Measurements from ENCODE around the gene CPLANE2.
"Not testable (repeated sequence)": the region's sequence is repeated elsewhere in the genome, so short reads cannot be mapped to it uniquely, and the experiment has no call there.

CPLANE2 gene

DNA sequence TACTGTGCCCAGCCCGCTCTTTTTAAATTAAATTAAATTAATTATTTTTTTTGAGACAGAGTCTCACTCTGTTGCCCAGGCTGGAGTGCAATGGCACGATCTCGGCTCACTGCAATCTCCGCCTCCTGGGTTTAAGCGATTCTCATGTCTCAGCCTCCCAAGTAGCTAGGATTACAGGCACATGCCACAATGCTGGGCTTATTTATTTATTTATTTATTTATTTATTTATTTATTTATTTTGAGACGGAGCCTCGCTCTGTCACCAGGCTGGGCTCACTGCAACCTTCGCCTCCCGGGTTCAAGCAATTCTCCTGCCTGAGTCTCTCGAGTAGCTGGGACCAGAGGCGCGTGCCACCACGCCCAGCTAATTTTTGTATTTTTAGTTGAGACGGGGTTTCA lies 14.3 kb downstream of the CPLANE2 start:
- not testable (repeated sequence) for H3K36me3 ChIP-seq (ENCODE audit: insufficient read depth, low read length); H3K4me1 ChIP-seq (ENCODE audit: insufficient read depth, low read length); H3K4me3 ChIP-seq (ENCODE audit: low read depth in 1 of 2, low read length in 2 of 2); H3K9ac ChIP-seq (ENCODE audit: low read length); H3K27ac ChIP-seq (ENCODE audit: low read depth, low read length); H3K9me3 ChIP-seq (ENCODE audit: low read length)
- H3K27me3 ChIP-seq (ENCODE audit: control insufficient read depth in 1 of 2, insufficient read depth in 2 of 2, low read length in 2 of 2): peaks cover 17 to 21% of the 10 kb centered on the region in 2 donors

DNA sequence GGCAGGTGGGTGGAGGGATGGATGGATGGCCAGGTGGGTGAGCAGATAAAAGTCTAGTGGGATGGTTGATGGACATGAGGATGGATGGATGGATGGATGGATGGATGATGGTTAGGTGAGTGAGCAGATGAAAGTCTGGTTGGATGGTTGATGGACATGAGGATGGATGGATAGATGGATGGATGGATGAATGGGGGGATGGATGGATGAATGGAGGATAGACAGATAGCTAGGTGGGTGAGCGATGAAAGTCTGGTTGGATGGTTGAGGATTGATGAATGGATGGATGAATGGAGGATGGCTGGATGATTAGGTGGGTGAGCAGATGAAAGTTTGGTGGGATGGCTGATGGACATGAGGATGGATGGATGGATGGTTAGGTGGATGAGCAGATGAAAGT lies 15.5 kb downstream of the CPLANE2 start:
- peaks cover 6 to 8% of the 10 kb centered on the region in 2 donors for H3K27me3 ChIP-seq (ENCODE audit: control insufficient read depth in 1 of 2, insufficient read depth in 2 of 2, low read length in 2 of 2)
- no peaks in the 10 kb centered on the region for H3K9me3 ChIP-seq (ENCODE audit: low read length)
- H3K4me1 ChIP-seq (ENCODE audit: insufficient read depth, low read length): peaks cover 6% of the 10 kb centered on the region
- H3K4me3 ChIP-seq (ENCODE audit: low read depth in 1 of 2, low read length in 2 of 2): no peak overlapping the region
- H3K27ac ChIP-seq (ENCODE audit: low read depth, low read length): no peak overlapping the region
- H3K36me3 ChIP-seq (ENCODE audit: insufficient read depth, low read length): no peaks in the 10 kb centered on the region
- H3K9ac ChIP-seq (ENCODE audit: low read length): no peak overlapping the region

DNA sequence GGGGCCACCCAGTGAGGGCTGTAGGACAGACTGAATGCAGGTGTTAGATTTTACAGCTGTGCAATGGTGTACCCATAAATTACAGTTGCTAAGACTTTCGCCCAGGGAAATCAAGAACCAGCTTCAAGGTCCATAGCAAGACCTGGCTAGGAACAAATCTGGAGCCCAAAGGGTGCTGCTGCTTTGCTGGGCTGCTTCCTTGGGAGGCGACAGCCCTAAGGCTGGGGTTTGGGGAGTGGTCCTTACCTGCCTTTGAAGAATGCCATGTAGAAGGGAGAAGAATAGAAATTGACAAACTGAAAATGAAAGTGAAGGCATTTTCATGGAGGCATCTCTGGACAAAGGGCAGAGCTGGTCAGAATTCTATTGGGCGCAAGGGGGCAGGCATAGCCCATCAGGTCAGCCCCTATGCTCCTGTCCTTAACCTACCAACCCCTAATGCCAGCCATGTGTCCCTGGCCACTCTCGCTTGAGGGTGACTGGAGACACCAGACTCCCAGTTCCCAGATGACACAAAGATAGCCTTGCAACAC lies 16.9 kb downstream of the CPLANE2 start:
- Histone ChIP-seq H3K4me3 (ENCODE audit: low read depth in 1 of 2, low read length in 2 of 2) (no peak overlapping the region), H3K27me3 (ENCODE audit: control insufficient read depth in 1 of 2, insufficient read depth in 2 of 2, low read length in 2 of 2) (no peaks in the 10 kb centered on the region), H3K9ac (ENCODE audit: low read length) (no peak overlapping the region), H3K9me3 (ENCODE audit: low read length) (no peaks in the 10 kb centered on the region), H3K36me3 (ENCODE audit: insufficient read depth, low read length) (no peaks in the 10 kb centered on the region), H3K4me1 (ENCODE audit: insufficient read depth, low read length) (peaks cover 15% of the 10 kb centered on the region), H3K27ac (ENCODE audit: low read depth, low read length) (no peak overlapping the region)

DNA sequence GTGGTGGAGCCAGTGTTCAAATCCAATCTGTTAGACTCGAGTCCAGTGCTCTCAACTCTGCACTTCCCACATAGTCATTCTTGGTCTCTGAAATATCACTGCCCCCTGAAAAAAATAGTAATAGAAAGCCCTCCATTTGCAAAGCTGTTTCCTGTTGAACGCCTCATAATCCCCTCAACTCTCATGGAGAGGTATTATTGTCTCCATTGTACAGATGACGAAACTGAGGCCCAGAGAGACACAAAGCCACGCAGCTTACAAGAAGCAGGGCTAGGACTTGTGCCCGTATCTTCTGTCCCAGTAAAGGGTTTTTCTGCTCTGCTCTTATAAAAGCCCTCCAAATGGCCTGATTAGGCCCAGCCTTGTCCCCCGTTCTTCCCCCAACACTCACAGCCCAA lies 18.3 kb downstream of the CPLANE2 start:
- Histone ChIP-seq H3K4me3 (ENCODE audit: low read depth in 1 of 2, low read length in 2 of 2) (no peak overlapping the region), H3K27ac (ENCODE audit: low read depth, low read length) (no peak overlapping the region)

DNA sequence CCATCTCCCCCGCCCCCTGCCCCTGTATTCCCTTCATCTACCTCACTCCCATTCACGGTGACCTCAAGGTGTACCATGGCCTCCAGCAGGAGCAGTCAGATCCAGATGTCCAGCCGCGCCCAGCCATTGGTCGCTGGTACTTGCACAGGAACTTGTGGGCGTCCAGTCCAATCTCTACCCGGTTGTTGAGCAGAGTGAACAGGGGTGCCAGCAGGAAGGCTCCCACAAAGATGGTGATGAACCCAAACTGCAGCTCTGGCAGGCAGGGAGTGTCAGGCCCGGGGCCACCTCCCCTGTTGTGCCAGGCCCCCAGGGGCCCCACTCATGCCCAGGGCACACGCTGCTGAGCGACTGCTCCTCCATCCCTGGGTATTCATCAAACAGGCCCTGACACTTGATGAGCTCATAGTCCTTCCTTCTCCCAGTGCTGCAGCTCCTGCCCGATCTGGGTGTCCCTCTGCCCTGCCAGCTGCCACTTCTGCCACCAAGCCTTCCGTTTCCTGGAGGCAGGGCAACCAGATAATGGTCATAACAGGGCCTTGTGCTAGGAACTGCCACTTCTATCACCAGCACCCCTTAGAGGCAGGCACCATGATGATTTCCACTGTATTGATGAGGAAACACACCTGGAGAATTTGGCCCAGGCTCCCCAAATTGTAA lies 18.8 kb downstream of the CPLANE2 start:
- H3K27ac ChIP-seq (ENCODE audit: low read depth, low read length): no peak overlapping the region
- H3K9ac ChIP-seq (ENCODE audit: low read length): peak overlapping the region; percentile 27
- H3K4me3 ChIP-seq (ENCODE audit: low read depth in 1 of 2, low read length in 2 of 2): peak overlapping the region in 1 of 2 donors; percentile 53
- no peaks in the 10 kb centered on the region for H3K27me3 ChIP-seq (ENCODE audit: control insufficient read depth in 1 of 2, insufficient read depth in 2 of 2, low read length in 2 of 2)
- H3K36me3 ChIP-seq (ENCODE audit: insufficient read depth, low read length): no peaks in the 10 kb centered on the region
- peaks cover 15% of the 10 kb centered on the region for H3K4me1 ChIP-seq (ENCODE audit: insufficient read depth, low read length)
- no peaks in the 10 kb centered on the region for H3K9me3 ChIP-seq (ENCODE audit: low read length)

More for the DNA sequence above, 18.3 kb downstream of the CPLANE2 start:
- H3K27me3 ChIP-seq (ENCODE audit: control insufficient read depth in 1 of 2, insufficient read depth in 2 of 2, low read length in 2 of 2): no peaks in the 10 kb centered on the region
- no peaks in the 10 kb centered on the region for H3K9me3 ChIP-seq (ENCODE audit: low read length)
- H3K36me3 ChIP-seq (ENCODE audit: insufficient read depth, low read length): no peaks in the 10 kb centered on the region
- H3K4me1 ChIP-seq (ENCODE audit: insufficient read depth, low read length): peaks cover 15% of the 10 kb centered on the region
- no peak overlapping the region for H3K9ac ChIP-seq (ENCODE audit: low read length)

DNA sequence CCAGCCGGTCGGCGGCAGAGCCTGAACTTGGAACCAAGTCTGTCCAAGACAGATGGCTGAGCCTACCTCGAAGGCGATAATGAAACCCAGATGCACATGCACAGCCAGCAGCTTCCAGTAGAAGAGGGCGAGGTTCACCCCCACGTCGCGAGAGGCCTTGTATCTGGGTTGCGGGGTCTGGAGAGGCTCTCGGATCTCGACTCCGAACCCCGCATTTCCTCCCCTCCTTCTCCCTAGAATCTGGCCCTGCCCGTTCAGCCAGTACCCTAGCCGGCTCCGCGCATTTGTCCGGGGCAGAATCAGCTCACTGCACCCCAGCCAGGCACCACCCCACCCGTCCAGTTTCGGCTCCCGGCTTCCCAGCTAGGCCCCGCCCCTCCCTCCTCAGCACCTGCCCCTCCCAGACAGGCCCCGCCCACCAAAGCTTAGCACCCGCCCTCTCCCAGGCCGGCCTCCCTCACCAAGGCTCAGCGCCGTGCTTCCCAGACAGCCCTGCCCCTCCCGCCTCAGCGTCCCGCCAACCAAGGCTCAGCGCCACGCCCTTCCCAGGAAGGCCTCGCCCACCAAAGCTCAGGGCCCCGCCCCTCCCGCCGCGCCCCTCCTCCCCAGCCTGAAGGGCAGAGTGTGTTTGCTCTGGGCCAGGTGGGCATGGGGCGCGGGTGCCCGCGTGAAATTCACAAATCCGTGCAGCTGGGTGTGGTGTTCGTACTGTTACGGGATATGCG lies 19.8 kb downstream of the CPLANE2 start:
- Histone ChIP-seq H3K9me3 (ENCODE audit: low read length) (no peaks in the 10 kb centered on the region), H3K4me1 (ENCODE audit: insufficient read depth, low read length) (peaks cover 15% of the 10 kb centered on the region), H3K27ac (ENCODE audit: low read depth, low read length) (peak overlapping the region; percentile 12), H3K9ac (ENCODE audit: low read length) (peak overlapping the region; percentile 27), H3K36me3 (ENCODE audit: insufficient read depth, low read length) (no peaks in the 10 kb centered on the region), H3K4me3 (ENCODE audit: low read depth in 1 of 2, low read length in 2 of 2) (peak overlapping the region; percentile 33 to 75), H3K27me3 (ENCODE audit: control insufficient read depth in 1 of 2, insufficient read depth in 2 of 2, low read length in 2 of 2) (no peaks in the 10 kb centered on the region)

DNA sequence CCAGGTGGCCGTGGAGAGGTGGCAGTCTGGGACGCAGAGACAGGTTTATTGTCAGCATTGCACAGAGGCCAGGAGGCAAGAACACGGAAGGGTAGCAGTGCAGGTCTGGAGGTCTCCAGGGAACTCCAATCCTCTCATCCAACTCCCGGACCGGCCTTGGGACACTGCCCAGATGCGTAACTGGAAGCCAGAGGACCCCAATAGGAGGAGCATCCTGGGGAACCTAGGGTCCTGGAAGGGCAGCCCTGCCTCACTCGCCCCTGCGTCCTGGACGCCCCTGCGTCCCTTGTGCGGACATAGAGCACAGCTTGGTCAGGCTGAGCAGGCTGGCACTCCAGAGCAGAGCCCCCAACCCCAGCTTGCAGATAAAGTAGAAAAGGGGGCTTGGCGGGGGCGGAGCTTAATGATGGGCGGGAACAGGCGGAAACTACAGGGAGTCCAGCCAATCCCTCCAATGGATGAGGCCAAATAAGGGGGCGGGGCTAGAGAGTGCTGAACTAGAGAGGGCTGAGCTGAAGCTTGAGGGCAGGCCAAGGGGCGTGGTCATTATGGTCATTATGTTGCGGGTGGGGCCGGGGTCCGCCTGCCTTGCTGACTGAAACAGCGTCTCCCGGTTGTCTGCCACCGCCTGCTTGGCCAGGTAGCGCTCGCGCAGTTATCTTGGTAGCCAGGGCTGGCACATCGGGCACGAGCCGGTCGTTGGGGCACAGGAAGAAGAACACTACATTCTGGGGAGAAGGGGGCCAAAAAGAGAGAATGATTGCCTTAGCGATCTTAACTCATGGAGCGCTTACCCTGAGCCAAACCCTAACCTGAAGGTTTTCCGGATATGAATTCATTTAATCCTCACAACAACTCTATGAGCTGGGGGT lies 20.9 kb downstream of the CPLANE2 start:
- Histone ChIP-seq H3K9me3 (ENCODE audit: low read length) (no peaks in the 10 kb centered on the region), H3K9ac (ENCODE audit: low read length) (no peak overlapping the region), H3K4me3 (ENCODE audit: low read depth in 1 of 2, low read length in 2 of 2) (peak overlapping the region in 1 of 2 donors; percentile 75), H3K36me3 (ENCODE audit: insufficient read depth, low read length) (no peaks in the 10 kb centered on the region), H3K4me1 (ENCODE audit: insufficient read depth, low read length) (peaks cover 15% of the 10 kb centered on the region), H3K27me3 (ENCODE audit: control insufficient read depth in 1 of 2, insufficient read depth in 2 of 2, low read length in 2 of 2) (no peaks in the 10 kb centered on the region), H3K27ac (ENCODE audit: low read depth, low read length) (no peak overlapping the region)

DNA sequence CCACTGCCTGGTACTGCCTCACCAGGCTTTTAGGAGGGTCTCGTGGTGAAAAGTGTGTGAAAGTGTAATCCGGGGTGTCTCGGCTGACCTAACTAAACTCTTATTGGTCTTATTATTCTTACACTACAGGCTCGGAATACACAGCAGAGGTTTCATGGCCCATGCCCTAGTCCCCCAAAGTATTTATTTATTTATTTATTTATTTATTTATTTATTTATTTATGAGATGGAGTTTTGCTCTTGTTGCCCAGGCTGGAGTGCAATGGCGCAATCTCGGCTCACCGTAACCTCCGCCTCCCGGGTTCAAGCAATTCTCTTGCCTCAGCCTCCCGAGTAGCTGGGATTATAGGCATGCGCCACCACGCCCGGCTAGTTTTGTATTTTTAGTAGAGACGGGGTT lies 21.7 kb downstream of the CPLANE2 start:
- not testable (repeated sequence) for H3K27ac ChIP-seq (ENCODE audit: low read depth, low read length); H3K9ac ChIP-seq (ENCODE audit: low read length); H3K9me3 ChIP-seq (ENCODE audit: low read length); H3K4me3 ChIP-seq (ENCODE audit: low read depth in 1 of 2, low read length in 2 of 2); H3K36me3 ChIP-seq (ENCODE audit: insufficient read depth, low read length); H3K27me3 ChIP-seq (ENCODE audit: control insufficient read depth in 1 of 2, insufficient read depth in 2 of 2, low read length in 2 of 2)
- H3K4me1 ChIP-seq (ENCODE audit: insufficient read depth, low read length): peaks cover 15% of the 10 kb centered on the region

DNA sequence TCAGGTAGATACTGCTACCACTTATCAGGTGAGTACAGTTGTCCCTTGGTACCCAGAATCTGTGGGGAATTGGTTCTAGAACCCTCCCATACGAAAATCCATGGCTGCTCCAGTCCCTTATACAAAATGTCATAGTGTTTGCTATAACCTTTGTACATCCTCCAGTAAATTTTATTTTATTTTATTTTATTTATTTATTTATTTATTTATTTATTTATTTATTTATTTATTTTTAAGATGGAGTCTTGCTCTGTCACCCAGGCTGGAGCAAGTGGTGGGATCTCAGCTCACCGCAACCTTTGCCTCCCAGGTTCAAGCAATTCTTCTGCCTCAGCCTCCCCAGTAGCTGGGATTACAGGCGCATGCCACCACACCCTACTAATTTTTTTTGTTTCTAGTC lies 23.4 kb downstream of the CPLANE2 start:
- peaks cover 15% of the 10 kb centered on the region for H3K4me1 ChIP-seq (ENCODE audit: insufficient read depth, low read length)
- H3K4me3 ChIP-seq (ENCODE audit: low read depth in 1 of 2, low read length in 2 of 2); H3K27ac ChIP-seq (ENCODE audit: low read depth, low read length); H3K36me3 ChIP-seq (ENCODE audit: insufficient read depth, low read length); H3K9me3 ChIP-seq (ENCODE audit: low read length); H3K9ac ChIP-seq (ENCODE audit: low read length); H3K27me3 ChIP-seq (ENCODE audit: control insufficient read depth in 1 of 2, insufficient read depth in 2 of 2, low read length in 2 of 2): not testable (repeated sequence)

DNA sequence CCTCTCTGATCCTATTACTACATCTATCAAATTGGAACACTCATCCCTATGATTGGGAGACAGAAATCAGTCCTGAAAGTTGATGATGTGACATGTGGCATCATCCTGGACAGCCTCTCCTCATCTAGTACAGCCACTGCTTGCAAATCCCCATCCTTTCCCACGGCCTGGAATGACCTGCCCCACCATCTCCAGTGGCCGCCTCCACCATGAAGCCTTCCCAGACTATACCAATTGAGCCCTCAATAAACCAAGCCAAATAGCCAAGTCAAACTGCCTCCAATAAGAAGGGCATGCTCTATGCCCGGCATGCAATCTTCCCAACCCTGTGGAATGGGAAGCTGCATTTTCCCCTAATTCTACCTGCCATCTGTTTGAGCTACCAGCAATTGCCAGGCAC lies 24.0 kb downstream of the CPLANE2 start:
- no peaks in the 10 kb centered on the region for H3K9me3 ChIP-seq (ENCODE audit: low read length)
- H3K4me1 ChIP-seq (ENCODE audit: insufficient read depth, low read length): peaks cover 15% of the 10 kb centered on the region
- H3K27me3 ChIP-seq (ENCODE audit: control insufficient read depth in 1 of 2, insufficient read depth in 2 of 2, low read length in 2 of 2): no peaks in the 10 kb centered on the region
- H3K9ac ChIP-seq (ENCODE audit: low read length): no peak overlapping the region
- H3K36me3 ChIP-seq (ENCODE audit: insufficient read depth, low read length): no peaks in the 10 kb centered on the region
- no peak overlapping the region for H3K27ac ChIP-seq (ENCODE audit: low read depth, low read length)
- no peak overlapping the region for H3K4me3 ChIP-seq (ENCODE audit: low read depth in 1 of 2, low read length in 2 of 2)

DNA sequence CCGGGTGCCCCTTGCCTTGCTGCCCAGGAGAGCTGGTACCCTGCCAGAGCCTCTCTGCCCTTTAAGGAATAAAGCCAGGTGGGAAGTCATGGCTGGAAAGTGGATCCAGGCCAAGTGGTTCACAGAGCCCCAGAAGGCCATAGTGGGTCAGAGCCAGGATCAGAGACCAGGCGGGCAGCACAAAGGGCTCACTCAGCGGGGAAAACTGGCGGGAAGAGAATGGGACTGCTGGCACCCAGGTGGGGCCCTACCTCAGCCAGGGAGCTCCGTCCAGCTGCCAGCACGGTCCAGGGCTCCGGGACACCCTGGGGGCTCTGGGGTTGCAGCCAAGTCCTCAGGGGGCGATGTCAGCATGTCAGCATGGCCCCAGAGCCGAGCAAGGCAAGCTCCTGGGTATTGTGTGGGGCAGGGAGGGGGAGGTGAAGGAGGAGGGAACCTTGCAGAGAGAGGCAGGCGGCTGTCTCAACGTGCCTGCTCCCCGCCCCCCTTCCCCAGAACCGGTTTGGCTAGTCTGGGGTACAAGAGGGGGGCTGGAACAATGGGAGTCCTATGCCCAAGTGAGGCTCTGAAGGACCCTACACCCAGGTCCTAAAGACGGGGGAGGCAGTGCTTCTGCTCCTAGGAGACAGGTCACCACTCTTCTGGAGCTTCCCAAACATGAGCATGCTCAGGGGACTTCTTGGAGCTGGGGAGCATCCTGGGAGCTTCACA lies 24.6 kb downstream of the CPLANE2 start, which contains the start of gene ARHGEF19:
ARHGEF19 (minus strand) TSS at position 402 of the 711 bp plus-strand sequence. CDS start 3,598 bp downstream, outside the sequence.
- H3K36me3 ChIP-seq (ENCODE audit: insufficient read depth, low read length): no peaks in the 10 kb centered on the region
- H3K4me3 ChIP-seq (ENCODE audit: low read depth in 1 of 2, low read length in 2 of 2): no peak within 1 kb of the TSS
- no peak within 1 kb of the TSS for H3K9ac ChIP-seq (ENCODE audit: low read length)
- no peak within 1 kb of the TSS for H3K27ac ChIP-seq (ENCODE audit: low read depth, low read length)
- H3K27me3 ChIP-seq (ENCODE audit: control insufficient read depth in 1 of 2, insufficient read depth in 2 of 2, low read length in 2 of 2): no peaks in the 10 kb centered on the region
- peaks cover 15% of the 10 kb centered on the region for H3K4me1 ChIP-seq (ENCODE audit: insufficient read depth, low read length)
- no peaks in the 10 kb centered on the region for H3K9me3 ChIP-seq (ENCODE audit: low read length)

All from muscle layer of colon (tissue), 2 donors.